K562 treated with DMSO at 1 percent for 48 hours (cell line): ENCODE data around the gene ATPAF1. TPM values are rescaled to one million over a fixed set of nuclear protein-coding genes. Genes with fewer than 3 reads are reported as not detected.

Experiments used
- total RNA-seq: library from RNA; unstranded; fragments of 300-600 nt; gene quantifications from 2 replicates; pipeline ENCODE4 v1.2.3, GENCODE V29; 2022; ENCODE audit warnings: low replicate concordance; ENCODE audit errors: extremely low read depth

The ATPAF1 gene, protein sequence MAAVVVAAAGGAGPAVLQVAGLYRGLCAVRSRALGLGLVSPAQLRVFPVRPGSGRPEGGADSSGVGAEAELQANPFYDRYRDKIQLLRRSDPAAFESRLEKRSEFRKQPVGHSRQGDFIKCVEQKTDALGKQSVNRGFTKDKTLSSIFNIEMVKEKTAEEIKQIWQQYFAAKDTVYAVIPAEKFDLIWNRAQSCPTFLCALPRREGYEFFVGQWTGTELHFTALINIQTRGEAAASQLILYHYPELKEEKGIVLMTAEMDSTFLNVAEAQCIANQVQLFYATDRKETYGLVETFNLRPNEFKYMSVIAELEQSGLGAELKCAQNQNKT
- not detected in 2 replicates for total RNA-seq

GRCh38 chr1:46667782-46668760 is at the start of gene ATPAF1:
TSS of gene ATPAF1 (minus strand) at chr1:46668364. CDS start at chr1:46668322, 42 bp downstream.

DNA sequence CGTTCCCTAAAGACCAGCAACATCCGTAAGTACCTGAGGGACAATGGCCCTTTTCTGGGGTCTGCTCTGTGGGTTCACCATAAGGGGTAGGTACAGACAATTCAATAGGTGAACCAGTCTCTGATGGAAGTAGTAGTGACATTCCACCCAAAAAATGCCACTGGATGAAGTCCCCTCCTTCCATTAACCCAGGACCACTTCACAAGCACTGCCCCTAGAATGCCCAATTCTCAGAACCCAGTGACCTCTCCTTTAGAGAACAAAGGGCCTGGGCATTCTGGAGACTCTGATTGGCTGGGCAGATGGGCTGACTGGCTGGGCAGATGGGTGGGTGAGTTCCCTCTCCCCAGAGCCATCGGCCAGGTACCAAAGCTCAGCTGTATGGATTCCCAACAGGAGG is 3.4 kb upstream of the ATPAF1 start, which contains the start of gene TEX38:
TSS of gene TEX38 (plus strand) at position 301 of the 400 bp plus-strand sequence. CDS start at position 382, 81 bp downstream.

DNA sequence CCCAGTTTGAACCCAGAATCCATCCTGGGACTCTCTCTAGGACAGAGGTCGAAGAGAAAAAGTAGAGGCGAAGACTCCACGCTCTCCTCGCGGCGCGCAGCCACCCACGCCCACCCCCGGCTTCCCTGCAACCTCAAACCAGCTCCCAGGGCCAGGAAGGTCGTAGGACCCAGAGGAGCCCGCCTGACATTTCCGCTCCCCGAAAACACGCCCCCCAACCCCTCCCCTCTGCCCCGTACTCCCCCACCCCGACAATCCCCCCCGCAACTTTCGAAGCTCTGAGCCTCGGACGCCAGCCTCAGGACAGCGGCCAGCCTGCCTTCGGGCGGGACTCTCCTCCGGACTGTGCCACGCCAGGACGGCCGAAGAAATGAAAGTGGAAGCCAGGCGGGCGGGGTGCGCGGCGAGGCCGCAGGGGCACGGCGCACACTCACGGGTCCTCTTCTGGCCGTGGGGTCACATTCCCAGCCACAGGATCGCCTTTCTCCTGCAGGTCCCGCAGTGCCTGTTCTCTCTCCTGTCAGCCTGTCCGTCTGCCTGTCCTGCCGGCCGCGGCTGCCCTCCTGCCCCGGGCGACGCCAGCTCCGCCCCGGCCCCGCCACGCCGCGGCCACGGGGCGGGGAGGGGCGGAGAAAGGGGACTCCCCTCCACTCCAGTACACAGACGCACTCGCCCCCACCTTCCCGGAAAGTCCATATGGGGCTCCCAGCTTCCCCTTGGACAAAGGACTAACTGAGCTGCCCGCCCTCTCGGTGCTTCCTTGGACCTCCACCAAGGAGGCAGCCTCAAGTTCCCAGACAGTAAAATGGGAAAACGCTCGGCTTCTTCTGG is 51.7 kb downstream of the ATPAF1 start, which contains the start of gene MOB3C:
TSS of gene MOB3C (minus strand) at position 535 of the 831 bp plus-strand sequence. CDS start 3,490 bp downstream, outside the sequence.

GRCh38 chr1:46603858-46604549 is 64.2 kb downstream of the ATPAF1 start, which contains the start of gene MKNK1:
TSS of gene MKNK1 (minus strand) at chr1:46604268. CDS start at chr1:46583327, 20,941 bp downstream.

Other genes starting within 250 kb of the ATPAF1 start
- not detected in 2 replicates for gene DMBX1, start 178.5 kb downstream of the ATPAF1 start, total RNA-seq
- not detected in 2 replicates for gene KNCN, start 116.7 kb downstream of the ATPAF1 start, total RNA-seq
- gene MKNK1, start 64.1 kb downstream of the ATPAF1 start, total RNA-seq, result not detected in 2 replicates
- not detected in 2 replicates for gene MOB3C, start 51.6 kb downstream of the ATPAF1 start, total RNA-seq
- not detected in 2 replicates for gene TEX38, start 3.5 kb upstream of the ATPAF1 start, total RNA-seq
- gene EFCAB14, start 50.8 kb upstream of the ATPAF1 start, total RNA-seq, result not detected in 2 replicates
- gene CYP4B1, start 130.7 kb upstream of the ATPAF1 start, total RNA-seq, result not detected in 2 replicates